Uterus (tissue), 4 donors: ENCODE results near the gene EFNA3. TPM values are rescaled to one million over a fixed set of nuclear protein-coding genes. Genes with fewer than 3 reads are reported as not detected.

ENCODE experiments used
- DNase-seq, 2 donors: peaks; one replicate each; pipeline ENCODE4 v3.0.0-alpha.2; 2019 to 2020
- H3K27ac ChIP-seq, 2 donors: fragments of 200-600 bp; sonication (generic); 1 replicate in 1 of 2; 2 replicates in 1 of 2; pipeline ENCODE4 v1.5.1; 2016 to 2018
- H3K27me3 ChIP-seq, 2 donors: fragments of 200-600 bp; sonication (generic); one replicate each; pipeline ENCODE4 v1.5.1; 2018 to 2019; ENCODE audit warnings: control low read depth in 1 of 2
- H3K36me3 ChIP-seq, 2 donors: fragments of 200-600 bp; sonication (generic); one replicate each; pipeline ENCODE4 v1.5.1; 2019; ENCODE audit warnings: control low read depth in 1 of 2
- H3K4me1 ChIP-seq, 2 donors: fragments of 200-600 bp; sonication (generic); one replicate each; pipeline ENCODE4 v1.5.1; 2018 to 2019; ENCODE audit warnings: control low read depth in 1 of 2
- H3K4me3 ChIP-seq, 2 donors: fragments of 200-600 bp; sonication (generic); 1 replicate in 1 of 2; 2 replicates in 1 of 2; pipeline ENCODE4 v1.5.1; 2018 to 2019; ENCODE audit warnings: mild to moderate bottlenecking in 1 of 2
- H3K9me3 ChIP-seq, 2 donors: fragments of 200-600 bp; sonication (generic); one replicate each; pipeline ENCODE4 v1.5.1; 2019; ENCODE audit warnings: control low read depth in 1 of 2
- CTCF ChIP-seq, 4 experiments: fragments of 200-600 bp in 2 of 4; fragments of 450-650 bp in 2 of 4; sonication (generic) in 2 of 4; IDR thresholded peaks; one replicate each; pipeline ENCODE4 v1.5.1; 2016 to 2019; ENCODE audit warnings: antibody characterized with exemption in 4 of 4, mild to moderate bottlenecking in 2 of 4, moderate library complexity in 1 of 4
- POLR2A ChIP-seq, 2 donors: fragments of 450-650 bp; IDR thresholded peaks; one replicate each; pipeline ENCODE4 v1.6.1; 2016; ENCODE audit warnings: antibody characterized with exemption in 2 of 2, mild to moderate bottlenecking in 1 of 2, moderate library complexity in 1 of 2
- intact Hi-C: fragments of 100-400 bp; cut with DNase I; formaldehyde crosslinking; loops from one replicate; pipeline ENCODE4 v1.15.1; 2023; ENCODE audit warnings: low total_unique reads
- total RNA-seq, 4 donors: library from RNA; depleted of rRNA in 3 of 4; stranded (reverse); fragments of >200 nt in 3 of 4; gene quantifications; one replicate each; pipeline versions ENCODE4 v1.1.0 to v1.2.4, GENCODE V29; 2014 to 2023
- donor health status: DM: yes; HTN: yes; CAD: no.

EFNA3 gene
- total RNA-seq, 4 donors from 2014 or later, result 3.2 to 7.6 (median 3.3) TPM; not detected in 1

DNA sequence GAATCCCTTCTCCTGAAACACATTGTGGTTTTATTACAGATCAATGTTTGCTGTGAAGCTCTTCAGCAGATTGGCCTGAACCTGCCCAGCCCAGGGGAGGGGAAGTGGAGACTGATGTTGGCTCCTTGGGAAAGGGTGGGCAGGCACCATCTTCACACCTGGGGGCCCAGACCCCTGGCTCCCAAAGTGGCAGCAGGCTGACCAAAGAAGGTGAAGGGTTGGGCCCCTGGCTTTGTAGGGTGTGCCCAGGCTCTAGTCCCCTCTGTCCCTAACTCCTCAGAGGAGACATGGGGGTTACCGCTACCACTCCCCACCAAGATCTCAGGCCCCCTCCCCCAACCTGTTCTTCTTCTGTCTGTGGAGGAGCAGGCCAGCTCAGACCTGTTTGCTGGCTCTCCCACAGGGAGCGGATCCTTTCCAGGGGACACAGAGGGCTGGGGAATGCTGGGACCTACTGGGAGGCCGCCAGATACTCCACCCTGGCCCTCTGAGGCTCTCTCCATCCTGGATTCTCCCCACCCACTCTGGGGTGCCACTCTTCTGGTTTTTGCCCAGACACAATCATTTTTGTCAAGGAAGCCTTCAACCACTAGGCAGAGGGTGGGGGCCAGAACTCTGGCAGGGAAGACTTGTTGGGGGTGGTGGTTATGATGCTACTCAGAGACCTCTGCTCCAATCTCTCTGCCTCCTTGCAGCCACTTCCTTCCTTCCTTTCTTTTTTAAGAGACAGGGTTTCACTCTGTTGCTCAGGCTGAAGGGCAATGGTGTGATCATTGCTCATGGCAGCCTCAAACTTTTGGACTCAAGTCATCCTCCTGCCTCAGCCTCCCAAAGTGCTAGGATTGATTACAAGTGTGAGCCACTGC lies 5.0 kb upstream of the EFNA3 start:
- Histone ChIP-seq H3K36me3 (no peaks in the 10 kb centered on the region), H3K27ac (no peak overlapping the region), H3K9me3 (no peaks in the 10 kb centered on the region), H3K4me1 (peaks cover 0 to 7% of the 10 kb centered on the region in 2 donors), H3K4me3 (no peak overlapping the region), H3K27me3 (no peaks in the 10 kb centered on the region)
- TF ChIP-seq POLR2A (IDR thresholded peaks at IDR 0.05) (no peak), CTCF (IDR thresholded peaks at IDR 0.05) (no peak)
- intact Hi-C loops, result no loop called here
- no peak for DNase-seq

DNA sequence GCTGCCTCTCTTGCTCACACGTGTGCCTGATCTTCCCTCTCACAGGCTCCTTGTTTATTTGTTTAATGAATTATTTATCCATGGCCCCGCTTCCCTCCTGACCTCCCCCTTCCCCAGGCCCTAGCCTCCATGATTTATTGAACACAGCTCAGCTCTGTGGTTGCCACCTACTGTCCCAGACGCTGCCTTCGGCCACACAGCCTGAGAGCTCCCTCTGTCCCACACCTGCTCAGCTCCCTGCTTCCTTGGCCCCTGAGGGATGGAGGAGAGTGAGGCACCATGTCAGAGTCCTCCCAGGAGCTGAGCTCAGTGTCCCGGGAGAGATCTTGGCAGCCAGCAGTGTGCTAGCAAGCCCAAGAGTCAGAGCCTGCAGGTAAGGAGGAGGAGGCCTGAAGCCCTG lies 3.1 kb upstream of the EFNA3 start:
- no peak overlapping the region for H3K27ac ChIP-seq
- peaks cover 9 to 22% of the 10 kb centered on the region in 2 donors for H3K4me1 ChIP-seq
- TF ChIP-seq POLR2A (IDR thresholded peaks at IDR 0.05), result no peak
- no peak for TF ChIP-seq CTCF (IDR thresholded peaks at IDR 0.05)
- no peaks in the 10 kb centered on the region for H3K36me3 ChIP-seq
- no peak for DNase-seq
- intact Hi-C loops, result no loop called here
- no peak overlapping the region for H3K4me3 ChIP-seq
- peaks cover 7 to 10% of the 10 kb centered on the region in 2 donors for H3K27me3 ChIP-seq
- H3K9me3 ChIP-seq, result no peaks in the 10 kb centered on the region

- DNase-seq, result no peak
- H3K4me3 ChIP-seq, result no peak overlapping the region
- H3K27ac ChIP-seq, result no peak overlapping the region
- H3K27me3 ChIP-seq, result peaks cover 16 to 18% of the 10 kb centered on the region in 2 donors
- no peaks in the 10 kb centered on the region for H3K9me3 ChIP-seq
- TF ChIP-seq CTCF (IDR thresholded peaks at IDR 0.05) (no peak), POLR2A (IDR thresholded peaks at IDR 0.05) (no peak)
- H3K4me1 ChIP-seq, result peaks cover 10 to 29% of the 10 kb centered on the region in 2 donors
- H3K36me3 ChIP-seq, result no peaks in the 10 kb centered on the region
- intact Hi-C loops, result no loop called here
Measured at GRCh38 chr1:155076371-155076770, 2.3 kb upstream of the EFNA3 start.

DNA sequence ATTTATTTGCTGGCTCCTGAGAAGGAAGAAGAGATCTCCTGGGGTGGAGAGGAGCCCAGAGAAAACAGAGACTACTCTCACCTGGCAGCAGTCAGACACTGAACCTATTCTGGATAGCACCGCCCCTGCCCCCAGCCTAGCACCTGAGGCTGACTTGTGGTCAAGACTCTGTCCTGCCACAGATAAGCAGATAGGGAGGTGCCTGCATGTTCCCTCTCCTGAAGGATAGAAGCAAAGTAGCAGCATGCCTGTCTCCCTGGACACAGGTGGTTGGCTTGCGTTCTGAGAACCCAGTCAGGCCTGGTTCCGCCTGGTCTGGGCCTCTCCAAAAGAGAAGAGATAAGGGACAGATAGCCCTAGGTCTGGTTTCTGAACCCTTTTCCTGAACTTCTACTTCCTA lies 1.3 kb upstream of the EFNA3 start:
- peaks cover 23 to 27% of the 10 kb centered on the region in 2 donors for H3K27me3 ChIP-seq
- H3K9me3 ChIP-seq, result no peaks in the 10 kb centered on the region
- DNase-seq, result no peak
- no peaks in the 10 kb centered on the region for H3K36me3 ChIP-seq
- TF ChIP-seq CTCF (IDR thresholded peaks at IDR 0.05) (no peak), POLR2A (IDR thresholded peaks at IDR 0.05) (no peak)
- H3K4me3 ChIP-seq, result no peak overlapping the region
- intact Hi-C loops, result no loop called here
- H3K4me1 ChIP-seq, result peaks cover 10 to 39% of the 10 kb centered on the region in 2 donors
- H3K27ac ChIP-seq, result no peak overlapping the region

DNA sequence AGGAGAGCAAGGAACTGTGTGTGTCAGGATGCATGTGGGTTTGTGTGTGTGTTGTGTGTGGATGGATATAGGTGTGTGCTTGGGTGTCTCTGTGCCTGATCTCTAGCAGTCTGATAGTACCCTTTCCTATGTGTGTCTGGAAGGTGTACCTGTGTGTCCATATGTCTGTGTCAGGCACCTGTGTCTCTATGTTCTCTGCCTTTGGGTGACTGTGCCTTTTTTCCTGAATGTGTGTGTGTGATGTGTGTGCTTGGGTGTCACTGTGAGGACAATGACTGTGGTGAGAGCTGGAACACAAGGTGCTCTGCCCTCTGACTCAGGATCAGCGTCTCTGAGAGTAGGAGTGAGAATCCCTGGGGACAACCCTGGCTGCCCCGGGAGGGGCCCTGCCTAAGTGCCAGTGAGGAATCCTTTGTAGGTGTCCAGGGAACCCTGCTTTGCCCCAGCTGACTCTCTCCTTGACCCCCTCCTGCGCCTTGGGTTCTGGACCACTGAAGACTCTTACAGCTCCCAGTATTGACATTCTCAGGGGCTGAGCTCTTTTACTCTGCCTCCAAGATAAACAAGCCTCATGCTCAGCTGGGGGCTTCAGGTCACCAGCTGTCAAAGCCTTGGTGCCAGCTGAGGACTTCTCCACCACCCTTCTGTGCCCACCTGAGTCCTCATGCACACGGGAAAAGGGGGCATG lies 735 bp upstream of the EFNA3 start:
- TF ChIP-seq CTCF (IDR thresholded peaks at IDR 0.05) (no peak), POLR2A (IDR thresholded peaks at IDR 0.05) (no peak)
- Histone ChIP-seq H3K4me1 (peaks cover 10 to 45% of the 10 kb centered on the region in 2 donors), H3K36me3 (no peaks in the 10 kb centered on the region), H3K9me3 (no peaks in the 10 kb centered on the region), H3K27ac (no peak overlapping the region), H3K27me3 (peaks cover 29 to 33% of the 10 kb centered on the region in 2 donors), H3K4me3 (no peak overlapping the region)
- intact Hi-C loops, result no loop called here
- no peak for DNase-seq
